Mammary epithelial cell (primary cell): ENCODE measurements around the gene ATP8B3.

ENCODE experiments used
- CTCF ChIP-seq, 2 donors: IDR thresholded peaks in 1 of 2; conservative IDR thresholded peaks in 1 of 2; 2 replicates each; pipeline ENCODE4 v1.5.1; 2011 to 2012; ENCODE audit warnings: inconsistent platforms in 2 of 2, low read length in 2 of 2, mild to moderate bottlenecking in 2 of 2, control low read depth in 1 of 2, low read depth in 1 of 2; ENCODE audit not compliant: insufficient read depth in 1 of 2; ENCODE audit errors: extremely low read depth in 1 of 2
- EZH2 ChIP-seq: IDR thresholded peaks from 2 replicates; pipeline ENCODE4 v1.6.1; 2012; ENCODE audit warnings: low read length, inconsistent platforms, borderline replicate concordance

- TF ChIP-seq CTCF (conservative IDR thresholded peaks at IDR 0.05 in 1 of 2, IDR thresholded peaks at IDR 0.05 in 1 of 2; ENCODE audit: extremely low read depth in 1 of 2, insufficient read depth in 1 of 2, low read depth in 1 of 2, low read length in 2 of 2) (no peak), EZH2 (no peak)
Measured at GRCh38 chr19:1766800-1767352, 45.2 kb downstream of the ATP8B3 start.
